OCI-LY1 (cell line): ENCODE data around the gene NR1I2.

Experiments
- H2AFZ ChIP-seq: fragments of 200-600 bp; sonication (generic), shearing (Covaris generic); 2 replicates; pipeline ENCODE4 v1.6.0; 2014; ENCODE audit warnings: antibody characterized with exemption, mild to moderate bottlenecking, low read length
- H3F3A ChIP-seq: fragments of 200-600 bp; sonication (generic), shearing (Covaris generic); 2 replicates; pipeline ENCODE4 v1.6.0; 2014; ENCODE audit warnings: mild to moderate bottlenecking, antibody characterized with exemption, low read length, moderate library complexity; ENCODE audit not compliant: insufficient read depth
- H3K27ac ChIP-seq: fragments of 200-600 bp; sonication (generic); 2 replicates; pipeline ENCODE4 v1.5.1; 2014; ENCODE audit warnings: low read length, mixed run types, mild to moderate bottlenecking, low read depth; ENCODE audit not compliant: poor library complexity, severe bottlenecking
- H3K27me3 ChIP-seq: fragments of 200-600 bp; sonication (generic); 2 replicates; pipeline ENCODE4 v1.6.0; 2014; ENCODE audit warnings: antibody characterized with exemption, mild to moderate bottlenecking, low read length, moderate library complexity; ENCODE audit not compliant: insufficient read depth
- H3K36me3 ChIP-seq: fragments of 200-600 bp; sonication (generic); 2 replicates; pipeline ENCODE4 v1.6.1; 2014; ENCODE audit warnings: mild to moderate bottlenecking, antibody characterized with exemption, low read length, moderate library complexity, mixed read lengths; ENCODE audit not compliant: insufficient read depth
- H3K4me1 ChIP-seq: fragments of 200-600 bp; sonication (generic); 2 replicates; pipeline ENCODE4 v1.5.1; 2014; ENCODE audit warnings: mild to moderate bottlenecking, low read length, moderate library complexity; ENCODE audit not compliant: insufficient read depth, severe bottlenecking
- H3K4me2 ChIP-seq: fragments of 200-600 bp; sonication (generic), shearing (Covaris generic); 2 replicates; pipeline ENCODE4 v1.6.1; 2014; ENCODE audit warnings: low read length
- H3K4me3 ChIP-seq: fragments of 200-600 bp; sonication (generic); 2 replicates; pipeline ENCODE4 v1.5.1; 2014; ENCODE audit warnings: low read length, low read depth, mild to moderate bottlenecking, mixed read lengths; ENCODE audit not compliant: poor library complexity, severe bottlenecking
- H3K79me2 ChIP-seq: fragments of 200-600 bp; shearing (Covaris generic); 2 replicates; pipeline ENCODE4 v1.6.1; 2016; ENCODE audit warnings: mixed run types, low read length, mixed read lengths; ENCODE audit not compliant: insufficient read depth
- H3K9ac ChIP-seq: fragments of 200-600 bp; sonication (generic), shearing (Covaris generic); 2 replicates; pipeline ENCODE4 v1.6.1; 2014; ENCODE audit warnings: mild to moderate bottlenecking, low read length, mixed read lengths
- H3K9me2 ChIP-seq: fragments of 200-600 bp; sonication (generic), shearing (Covaris generic); 2 replicates; pipeline ENCODE4 v1.6.1; 2014; ENCODE audit warnings: low read depth, mild to moderate bottlenecking, low read length, mixed read lengths
- H3K9me3 ChIP-seq: fragments of 200-600 bp; shearing (Covaris generic); 2 replicates; pipeline ENCODE4 v1.6.1; 2014; ENCODE audit warnings: low read length, mixed read lengths
- H4K20me1 ChIP-seq: fragments of 200-600 bp; sonication (generic), shearing (Covaris generic); 2 replicates; pipeline ENCODE4 v1.6.0; 2016; ENCODE audit warnings: mild to moderate bottlenecking, low read length; ENCODE audit not compliant: insufficient read depth
- EZH2 ChIP-seq: fragments of 200-600 bp; sonication (generic), shearing (Covaris generic); IDR thresholded peaks from 2 replicates; pipeline ENCODE4 v1.8.0; 2017; ENCODE audit warnings: borderline replicate concordance, mixed run types, mild to moderate bottlenecking, antibody characterized with exemption, low read length, moderate library complexity, mixed read lengths
- TF ChIP-seq, protein P1 (sequence below): fragments of 200-600 bp; sonication (generic), shearing (Covaris generic); IDR thresholded peaks from 2 replicates; pipeline ENCODE4 v1.5.1; 2017; ENCODE audit warnings: mild to moderate bottlenecking, antibody characterized with exemption, low read length, moderate library complexity, mixed read lengths

NR1I2 gene

DNA sequence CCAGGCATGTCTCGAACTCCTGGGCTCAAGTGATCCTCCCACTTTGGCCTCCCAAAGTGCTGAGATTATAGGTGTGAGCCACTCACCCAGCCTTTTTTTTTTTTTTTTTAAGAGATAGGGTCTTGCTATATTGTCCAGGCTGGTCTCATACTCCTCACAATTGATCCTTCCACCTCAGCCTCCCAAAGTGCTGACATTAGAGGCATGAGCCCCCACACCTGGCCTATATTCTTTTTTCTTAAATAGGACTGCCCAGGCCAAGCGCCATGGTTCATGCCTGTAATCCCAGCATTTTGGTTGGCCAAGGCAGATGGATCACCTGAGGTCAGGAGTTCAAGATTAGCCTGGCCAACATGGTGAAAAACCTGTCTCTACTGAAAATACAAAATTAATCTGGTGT lies 12.5 kb downstream of the NR1I2 start:
- Histone ChIP-seq H3K36me3 (no peaks in the 10 kb centered on the region), H2AFZ (no peak overlapping the region), H3K4me3 (no peak overlapping the region)

DNA sequence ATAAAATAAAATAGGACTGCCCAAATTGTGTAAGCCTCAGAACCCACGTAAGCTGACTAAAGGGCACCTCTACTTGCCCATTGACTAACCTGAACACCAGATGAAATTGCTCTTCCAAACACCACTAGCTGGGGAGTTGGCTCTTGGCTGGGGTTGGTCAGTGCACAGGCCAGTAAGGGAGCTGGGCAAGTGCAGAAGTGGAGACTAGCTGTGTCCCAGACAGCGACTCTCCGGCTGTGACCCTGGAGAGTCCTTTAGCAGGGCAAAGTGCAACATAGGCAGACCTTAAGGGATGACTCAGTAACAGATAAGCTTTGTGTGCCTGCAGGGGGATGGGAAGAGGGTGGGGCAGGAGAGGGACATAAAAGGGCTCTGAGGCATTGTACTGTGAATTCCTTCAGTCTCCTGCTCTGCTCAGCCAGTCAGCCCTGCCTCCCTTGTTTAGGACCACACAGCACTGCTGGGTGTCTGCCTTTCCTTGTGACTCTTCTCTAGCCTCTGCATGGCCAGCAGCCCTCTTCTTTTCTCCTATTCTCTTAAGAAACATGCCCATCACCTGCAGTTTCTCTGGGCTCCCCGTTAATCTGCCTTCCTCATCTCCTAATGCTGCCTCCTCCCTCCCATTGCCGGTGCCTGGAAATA lies 13.2 kb downstream of the NR1I2 start:
- Histone ChIP-seq H3F3A (no peaks in the 10 kb centered on the region), H3K4me1 (no peaks in the 10 kb centered on the region), H3K79me2 (no peaks in the 10 kb centered on the region), H3K27ac (no peak overlapping the region), H2AFZ (no peak overlapping the region), H4K20me1 (no peaks in the 10 kb centered on the region), H3K27me3 (no peaks in the 10 kb centered on the region), H3K4me2 (no peak overlapping the region), H3K9me2 (no peaks in the 10 kb centered on the region), H3K36me3 (no peaks in the 10 kb centered on the region), H3K9ac (no peak overlapping the region), H3K9me3 (no peaks in the 10 kb centered on the region), H3K4me3 (no peak overlapping the region)
- TF ChIP-seq, protein P1, sequence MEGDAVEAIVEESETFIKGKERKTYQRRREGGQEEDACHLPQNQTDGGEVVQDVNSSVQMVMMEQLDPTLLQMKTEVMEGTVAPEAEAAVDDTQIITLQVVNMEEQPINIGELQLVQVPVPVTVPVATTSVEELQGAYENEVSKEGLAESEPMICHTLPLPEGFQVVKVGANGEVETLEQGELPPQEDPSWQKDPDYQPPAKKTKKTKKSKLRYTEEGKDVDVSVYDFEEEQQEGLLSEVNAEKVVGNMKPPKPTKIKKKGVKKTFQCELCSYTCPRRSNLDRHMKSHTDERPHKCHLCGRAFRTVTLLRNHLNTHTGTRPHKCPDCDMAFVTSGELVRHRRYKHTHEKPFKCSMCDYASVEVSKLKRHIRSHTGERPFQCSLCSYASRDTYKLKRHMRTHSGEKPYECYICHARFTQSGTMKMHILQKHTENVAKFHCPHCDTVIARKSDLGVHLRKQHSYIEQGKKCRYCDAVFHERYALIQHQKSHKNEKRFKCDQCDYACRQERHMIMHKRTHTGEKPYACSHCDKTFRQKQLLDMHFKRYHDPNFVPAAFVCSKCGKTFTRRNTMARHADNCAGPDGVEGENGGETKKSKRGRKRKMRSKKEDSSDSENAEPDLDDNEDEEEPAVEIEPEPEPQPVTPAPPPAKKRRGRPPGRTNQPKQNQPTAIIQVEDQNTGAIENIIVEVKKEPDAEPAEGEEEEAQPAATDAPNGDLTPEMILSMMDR: no peak

More for the DNA sequence above, 12.5 kb downstream of the NR1I2 start:
- H3K4me2 ChIP-seq: no peak overlapping the region
- no peaks in the 10 kb centered on the region for H3K9me2 ChIP-seq
- H3K9me3 ChIP-seq: no peaks in the 10 kb centered on the region
- TF ChIP-seq, protein P1: no peak
- TF ChIP-seq EZH2: no peak
- no peaks in the 10 kb centered on the region for H3F3A ChIP-seq
- no peak overlapping the region for H3K9ac ChIP-seq
- H3K79me2 ChIP-seq: no peaks in the 10 kb centered on the region
- no peaks in the 10 kb centered on the region for H3K27me3 ChIP-seq
- H3K27ac ChIP-seq: no peak overlapping the region
- H4K20me1 ChIP-seq: no peaks in the 10 kb centered on the region
- no peaks in the 10 kb centered on the region for H3K4me1 ChIP-seq

DNA sequence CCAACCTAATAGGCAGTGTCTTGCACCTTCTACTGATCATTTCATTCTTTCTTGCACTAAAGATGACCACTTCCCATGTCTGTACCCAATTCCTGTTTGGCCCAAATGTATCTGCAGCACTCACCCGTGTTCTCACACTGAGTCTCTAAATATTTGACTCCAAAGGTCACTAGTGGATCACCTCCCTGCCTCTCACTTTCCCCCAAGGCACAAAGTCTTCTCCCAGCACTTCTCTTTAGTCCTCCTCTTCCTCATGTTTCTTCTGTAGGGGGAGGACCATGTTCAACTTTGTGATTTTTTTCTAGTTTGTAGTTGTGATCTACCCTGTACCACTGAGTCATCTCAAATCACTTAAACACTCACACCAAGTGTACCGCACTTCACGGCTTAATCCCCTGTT lies 13.9 kb downstream of the NR1I2 start:
- H3K9me3 ChIP-seq: no peaks in the 10 kb centered on the region
- H3K36me3 ChIP-seq: no peaks in the 10 kb centered on the region
- no peaks in the 10 kb centered on the region for H3K79me2 ChIP-seq
- no peaks in the 10 kb centered on the region for H4K20me1 ChIP-seq
- no peak overlapping the region for H3K27ac ChIP-seq
- TF ChIP-seq, protein P1: no peak
- TF ChIP-seq EZH2: no peak
- H3K9ac ChIP-seq: no peak overlapping the region
- H3K4me1 ChIP-seq: no peaks in the 10 kb centered on the region
- no peaks in the 10 kb centered on the region for H3K27me3 ChIP-seq
- H3K4me2 ChIP-seq: no peak overlapping the region
- no peak overlapping the region for H2AFZ ChIP-seq
- no peak overlapping the region for H3K4me3 ChIP-seq
- H3K9me2 ChIP-seq: no peaks in the 10 kb centered on the region
- no peaks in the 10 kb centered on the region for H3F3A ChIP-seq
